ENCODE data around the gene MAP3K2. TPM values are rescaled to one million over a fixed set of nuclear protein-coding genes. Genes with fewer than 3 reads are reported as not detected.
"Not testable (repeated sequence)": the region's sequence is repeated elsewhere in the genome, so short reads cannot be mapped to it uniquely, and the experiment has no call there.

MAP3K2 gene
- total and polyA plus RNA-seq, 8 donors: 4.2 to 37.6 (median 22.6) TPM

- Histone ChIP-seq H3K27ac (no peak overlapping the region), H3K36me3 (no peaks in the 10 kb centered on the region), H3K4me1 (peaks cover 0 to 5% (median 4%) of the 10 kb centered on the region in 3 donors), H3K4me3 (no peak overlapping the region), H3K9me3 (no peaks in the 10 kb centered on the region), H3K27me3 (no peaks in the 10 kb centered on the region)
- DNase-seq: no peak
- TF ChIP-seq CTCF (IDR thresholded peaks at IDR 0.05): peak in 3 of 4 donors; percentile 17 to 48 (median 27)
- WGBS, 2 donors: 73% methylated on average over 4 of the region's 4 CpGs
- intact Hi-C loops (cut with DNase I): no loop called here
- ATAC-seq: peak in 3 of 4 donors; percentile 53 to 67 (median 61)
- no peak for FAIRE-seq
These were observed 32.3 kb downstream of the MAP3K2 start for GRCh38 chr2:127355407-127356008.

GRCh38 chr2:127353873-127354676, 33.7 kb downstream of the MAP3K2 start:
- DNase-seq; H3K4me3 ChIP-seq; H3K9me3 ChIP-seq; H3K27ac ChIP-seq; ATAC-seq; H3K36me3 ChIP-seq; H3K27me3 ChIP-seq; FAIRE-seq; H3K4me1 ChIP-seq; intact Hi-C loops (cut with DNase I): not testable (repeated sequence)
- 48 to 49% methylated on average over 5 to 6 of the region's 6 CpGs for WGBS, 2 donors

- FAIRE-seq; H3K4me3 ChIP-seq; ATAC-seq; H3K27me3 ChIP-seq; H3K9me3 ChIP-seq; H3K27ac ChIP-seq; intact Hi-C loops (cut with DNase I); H3K36me3 ChIP-seq: not testable (repeated sequence)
- peaks cover 0 to 11% (median 5%) of the 10 kb centered on the region in 3 donors for H3K4me1 ChIP-seq
- DNase-seq: peak in 1 of 6 donors; percentile 61
- 97% methylated on average over 31 to 35 of the region's 35 CpGs for WGBS, 2 donors
These were observed 34.6 kb downstream of the MAP3K2 start for GRCh38 chr2:127353223-127353622.

GRCh38 chr2:127351603-127352002, 36.2 kb downstream of the MAP3K2 start:
- no peak for DNase-seq
- intact Hi-C loops (cut with DNase I): no loop called here
- ATAC-seq: no peak
- Histone ChIP-seq H3K36me3 (no peaks in the 10 kb centered on the region), H3K27me3 (no peaks in the 10 kb centered on the region), H3K9me3 (no peaks in the 10 kb centered on the region), H3K4me3 (no peak overlapping the region), H3K4me1 (peaks cover 0 to 12% (median 5%) of the 10 kb centered on the region in 3 donors), H3K27ac (no peak overlapping the region)
- TF ChIP-seq CTCF (IDR thresholded peaks at IDR 0.05): no peak
- no peak for FAIRE-seq
- 97 to 100% methylated on average over 2 of the region's 2 CpGs for WGBS, 2 donors

GRCh38 chr2:127348426-127349000, 39.3 kb downstream of the MAP3K2 start:
- no peak for DNase-seq
- no peak overlapping the region for H3K27ac ChIP-seq
- intact Hi-C loops (cut with DNase I): no loop called here
- H3K27me3 ChIP-seq: no peaks in the 10 kb centered on the region
- peaks cover 0 to 8% (median 5%) of the 10 kb centered on the region in 3 donors for H3K4me1 ChIP-seq
- ATAC-seq: no peak
- H3K4me3 ChIP-seq: no peak overlapping the region
- H3K36me3 ChIP-seq: no peaks in the 10 kb centered on the region
- TF ChIP-seq CTCF (IDR thresholded peaks at IDR 0.05): no peak
- no peaks in the 10 kb centered on the region for H3K9me3 ChIP-seq
- FAIRE-seq: no peak
- 95 to 96% methylated on average over 1 of the region's 1 CpG for WGBS, 2 donors

Data from pancreas (tissue), 10 donors.